Measurements from ENCODE around the gene TEDC1.
A peak's percentile ranks its signal among the peaks of the same experiment; 100 is the strongest.

TEDC1 gene

GRCh38 chr14:105532735-105533141 lies 41.7 kb downstream of the TEDC1 start:
- peak; percentile 52 for TF ChIP-seq CTCF (IDR thresholded peaks at IDR 0.05; ENCODE audit: low read length, missing control alignments)
- peak; percentile 38 for DNase-seq (ENCODE audit: low read depth)
- no peak overlapping the region for H3K4me3 ChIP-seq (replicated peaks; ENCODE audit: low read depth, low read length)

- no peak for TF ChIP-seq CTCF (IDR thresholded peaks at IDR 0.05; ENCODE audit: low read length, missing control alignments)
- no peak overlapping the region for H3K4me3 ChIP-seq (replicated peaks; ENCODE audit: low read depth, low read length)
- DNase-seq (ENCODE audit: low read depth): no peak
Measured at GRCh38 chr14:105533391-105533790, 42.3 kb downstream of the TEDC1 start.

- no peak for DNase-seq (ENCODE audit: low read depth)
- H3K4me3 ChIP-seq (replicated peaks; ENCODE audit: low read depth, low read length): no peak overlapping the region
- no peak for TF ChIP-seq CTCF (IDR thresholded peaks at IDR 0.05; ENCODE audit: low read length, missing control alignments)
Measured at GRCh38 chr14:105533811-105534498, 42.9 kb downstream of the TEDC1 start.

- TF ChIP-seq CTCF (IDR thresholded peaks at IDR 0.05; ENCODE audit: low read length, missing control alignments): no peak
- DNase-seq (ENCODE audit: low read depth): no peak
- H3K4me3 ChIP-seq (replicated peaks; ENCODE audit: low read depth, low read length): no peak overlapping the region
Measured at GRCh38 chr14:105534586-105534985, 43.5 kb downstream of the TEDC1 start.

DNA sequence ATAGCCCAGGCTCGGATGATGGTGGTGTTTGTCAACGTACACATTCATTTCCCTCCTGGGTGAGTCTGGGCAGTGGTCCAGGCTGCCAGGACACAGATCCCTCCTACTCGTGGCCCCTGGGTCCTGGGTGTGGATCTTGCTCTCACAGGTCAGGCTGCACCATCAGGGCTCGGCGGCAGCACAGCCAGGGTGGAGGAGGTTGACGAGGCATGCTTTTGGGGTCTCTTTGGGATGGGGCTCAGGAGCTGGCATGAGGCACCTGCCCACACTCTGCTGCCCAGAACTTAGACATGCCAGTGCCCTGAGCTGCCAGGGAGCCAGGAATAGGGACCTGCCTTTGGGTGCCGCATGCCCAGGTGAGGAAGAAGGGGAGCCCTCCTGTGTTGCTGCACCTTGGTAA lies 45.0 kb downstream of the TEDC1 start:
- no peak overlapping the region for H3K4me3 ChIP-seq (replicated peaks; ENCODE audit: low read depth, low read length)
- TF ChIP-seq CTCF (IDR thresholded peaks at IDR 0.05; ENCODE audit: low read length, missing control alignments): no peak
- DNase-seq (ENCODE audit: low read depth): no peak

DNA sequence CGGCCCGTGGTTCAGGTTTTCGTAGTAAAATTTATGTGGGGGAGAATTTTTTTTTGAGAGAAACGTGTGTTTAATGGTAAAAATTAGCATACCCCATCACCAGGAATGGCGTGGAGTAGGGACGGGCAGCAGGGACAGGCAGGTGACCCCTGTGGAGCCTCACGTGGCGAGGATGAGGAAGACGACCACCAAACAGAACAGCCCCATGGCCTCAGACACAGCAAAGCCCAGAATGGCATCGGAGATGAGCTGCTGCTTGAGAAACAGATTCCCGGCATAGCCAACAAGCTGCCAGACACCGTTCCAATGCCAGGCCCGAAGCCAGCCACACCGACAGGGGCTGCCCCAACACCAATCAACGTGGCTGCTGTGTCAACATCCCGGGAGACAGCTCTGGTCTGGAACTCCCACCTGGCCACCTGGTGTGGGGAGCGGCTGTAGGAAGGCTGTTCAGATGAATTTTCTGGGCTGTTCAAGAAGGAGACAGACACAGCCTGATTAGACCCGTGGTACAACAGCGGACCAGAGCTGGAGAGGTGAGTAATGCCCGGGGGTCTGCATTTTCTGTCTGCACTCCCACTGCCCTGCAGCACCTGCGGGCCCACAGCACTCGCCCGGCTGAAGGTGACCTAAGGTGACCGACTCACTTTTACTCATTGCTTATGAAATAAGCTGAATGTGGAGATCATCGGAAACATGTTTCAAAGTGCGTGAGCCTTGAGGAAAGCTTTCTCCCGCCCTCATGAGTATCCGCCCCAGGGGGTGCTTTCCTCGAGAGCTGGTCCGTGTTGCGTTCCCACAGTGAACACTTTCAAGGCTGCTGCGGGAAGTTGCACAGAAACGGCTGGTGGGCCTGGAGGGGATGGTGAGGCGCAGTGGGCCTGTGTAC lies 45.9 kb downstream of the TEDC1 start:
- no peak for DNase-seq (ENCODE audit: low read depth)
- no peak overlapping the region for H3K4me3 ChIP-seq (replicated peaks; ENCODE audit: low read depth, low read length)
- TF ChIP-seq CTCF (IDR thresholded peaks at IDR 0.05; ENCODE audit: low read length, missing control alignments): no peak
